A549 (cell line): ENCODE data around the gene AHCTF1. TPM values are rescaled to one million over a fixed set of nuclear protein-coding genes. Genes with fewer than 3 reads are reported as not detected.

ENCODE experiments used
- ATAC-seq, 2 experiments: fragments of 200-7000 bp in 1 of 2; fragments of >200 bp in 1 of 2; cut with Nextera tagmentation in 1 of 2; cut with Tn5 transposase in 1 of 2; 3 replicates each; pipeline versions ENCODE4 v1.8.0 to v1.9.1; 2018 to 2020; ENCODE audit warnings: mild to moderate bottlenecking in 1 of 2, moderate library complexity in 1 of 2
- CTCF ChIA-PET: fragments of 300-600 bp; sonication (Branson Sonifier 250); formaldehyde crosslinking; extraction: SDS; loops from one replicate; lab custom pipeline; 2021; ENCODE audit warnings: antibody characterized with exemption, inconsistent platforms; lab: Yijun Ruan, JAX
- POLR2A ChIA-PET: fragments of 350-600 bp; formaldehyde crosslinking; extraction: SDS; loops from one replicate; lab custom pipeline; 2021; ENCODE audit warnings: antibody characterized with exemption, inconsistent platforms; lab: Yijun Ruan, JAX
- DNase-seq, 2 experiments: peaks; one replicate each; pipeline versions ENCODE4 v3.0.0 to v3.0.0-alpha.2; 2011 to 2016; ENCODE audit warnings: low read depth in 1 of 2, low spot score in 1 of 2
- FAIRE-seq: peaks from 2 replicates; lab custom pipeline; 2011; peaks lifted over from hg19 to GRCh38; lab: Jason Lieb, UNC
- H3K27ac ChIP-seq, 2 experiments: fragments of >200 bp; sonication (Bioruptor Twin); formaldehyde crosslinking; 3 replicates each; pipeline ENCODE4 v1.5.1; 2016 to 2017
- H3K4me1 ChIP-seq: fragments of >200 bp; sonication (Bioruptor Twin); formaldehyde crosslinking; 3 replicates; pipeline ENCODE4 v1.6.1; 2016
- H3K4me2 ChIP-seq: fragments of >200 bp; sonication (Bioruptor Twin); formaldehyde crosslinking; 3 replicates; pipeline ENCODE4 v1.6.1; 2016
- H3K4me3 ChIP-seq: fragments of >200 bp; sonication (Bioruptor Twin); formaldehyde crosslinking; 3 replicates; pipeline ENCODE4 v1.5.1; 2016
- H3K9me3 ChIP-seq: fragments of >200 bp; sonication (Bioruptor Twin); formaldehyde crosslinking; 3 replicates; pipeline ENCODE4 v1.6.1; 2016
- CHD2 ChIP-seq: fragments of 150-350 bp; IDR thresholded peaks from 2 replicates; pipeline ENCODE4 v1.6.1; 2014; ENCODE audit warnings: low read length; ENCODE audit not compliant: partially characterized antibody
- CHD4 ChIP-seq: fragments of 200-600 bp; sonication (generic); IDR thresholded peaks from 2 replicates; pipeline ENCODE4 v1.6.1; 2016; ENCODE audit warnings: antibody characterized with exemption, mild to moderate bottlenecking, borderline replicate concordance
- CTCF ChIP-seq: fragments of >200 bp; sonication (Bioruptor Twin); formaldehyde crosslinking; IDR thresholded peaks from 3 replicates; pipeline ENCODE4 v1.5.1; 2016
- EHF ChIP-seq: fragments of 250-450 bp; sonication (Bioruptor Pico); IDR thresholded peaks from 2 replicates; pipeline ENCODE4 v1.5.0; 2020; ENCODE audit warnings: mild to moderate bottlenecking
- HDAC2 ChIP-seq: fragments of 200-600 bp; sonication (generic); IDR thresholded peaks from 2 replicates; pipeline ENCODE4 v1.6.1; 2016
- HOXB5 ChIP-seq: fragments of 250-450 bp; sonication (Bioruptor Pico); IDR thresholded peaks from 2 replicates; pipeline ENCODE4 v1.5.0; 2020; ENCODE audit warnings: mild to moderate bottlenecking, moderate library complexity
- JUN ChIP-seq, 2 experiments: fragments of >200 bp; sonication (Bioruptor Twin); formaldehyde crosslinking; IDR thresholded peaks; 2 replicates in 1 of 2; 3 replicates in 1 of 2; pipeline ENCODE4 v1.6.1; 2016 to 2017
- KDM1A ChIP-seq: fragments of 200-600 bp; sonication (generic); IDR thresholded peaks from 2 replicates; pipeline ENCODE4 v1.6.1; 2016; ENCODE audit warnings: low read depth, mild to moderate bottlenecking
- NPAS2 ChIP-seq: fragments of 250-450 bp; sonication (Bioruptor Pico); IDR thresholded peaks from 2 replicates; pipeline ENCODE4 v1.8.0; 2022; ENCODE audit warnings: mild to moderate bottlenecking, moderate library complexity, borderline replicate concordance
- PHF8 ChIP-seq: fragments of 200-600 bp; sonication (generic); IDR thresholded peaks from 2 replicates; pipeline ENCODE4 v1.6.1; 2016; ENCODE audit warnings: low read depth, mild to moderate bottlenecking, antibody characterized with exemption, moderate library complexity, borderline replicate concordance
- POLR2A ChIP-seq: IDR thresholded peaks from 2 replicates; pipeline ENCODE4 v1.6.1; 2012; ENCODE audit warnings: mild to moderate bottlenecking, low read length
- RAD21 ChIP-seq, 2 experiments: fragments of >200 bp in 1 of 2; sonication (Bioruptor Twin) in 1 of 2; formaldehyde crosslinking in 1 of 2; IDR thresholded peaks in 1 of 2; conservative IDR thresholded peaks in 1 of 2; 2 replicates in 1 of 2; 3 replicates in 1 of 2; pipeline ENCODE4 v1.6.1; 2012 to 2018; ENCODE audit warnings: inconsistent platforms in 1 of 2
- RCOR1 ChIP-seq: fragments of 150-350 bp; IDR thresholded peaks from 2 replicates; pipeline ENCODE4 v1.6.1; 2014; ENCODE audit warnings: antibody characterized with exemption, low read length, low read depth
- SMC3 ChIP-seq: fragments of >200 bp; sonication (Bioruptor Twin); formaldehyde crosslinking; IDR thresholded peaks from 3 replicates; pipeline ENCODE4 v1.6.1; 2018; ENCODE audit warnings: inconsistent platforms
- ZFP36 ChIP-seq: fragments of 450-650 bp; IDR thresholded peaks from 2 replicates; pipeline ENCODE4 v1.6.1; 2014; ENCODE audit warnings: borderline replicate concordance; ENCODE audit not compliant: partially characterized antibody
- ZNF302 ChIP-seq: fragments of 250-450 bp; sonication (Bioruptor Pico); IDR thresholded peaks from 2 replicates; pipeline ENCODE4 v1.9.0; 2021; ENCODE audit warnings: inconsistent platforms, mild to moderate bottlenecking, moderate library complexity
- WGBS: methylation state at CpG from one replicate; pipeline ENCODE4 v1.1.6; 2017; ENCODE audit errors: missing lambda C conversion rate; 5-methylcytosine and 5-hydroxymethylcytosine counted together
- polyA plus RNA-seq, 4 experiments: library from polyadenylated mRNA; depleted of rRNA in 3 of 4; stranded (reverse); fragments of >200 nt; fragmentation: RNase III in 1 of 4; extraction: RNeasy Plus Mini Kit Qiagen cat#74134 plus additional on column Dnase treatment in 1 of 4; gene quantifications; 2 replicates in 3 of 4; 3 replicates in 1 of 4; pipeline ENCODE4 v1.2.3, GENCODE V29; 2011 to 2017
- TF ChIP-seq, protein P1 (sequence below): fragments of 200-600 bp; sonication (generic); IDR thresholded peaks from 2 replicates; pipeline ENCODE4 v1.6.1; 2016; ENCODE audit warnings: antibody characterized with exemption, mild to moderate bottlenecking, moderate library complexity
- TF ChIP-seq, protein P2 (sequence below): IDR thresholded peaks from 2 replicates; pipeline ENCODE4 v1.6.1; 2012; ENCODE audit warnings: low read depth, borderline replicate concordance
- TF ChIP-seq, protein P3 (sequence below): fragments of >200 bp; sonication (Bioruptor Twin); formaldehyde crosslinking; IDR thresholded peaks from 3 replicates; pipeline ENCODE4 v1.6.1; 2016

The AHCTF1 gene
- polyA plus RNA-seq, 2 of the 4 experiments (the other 2 are of a cell fraction) = 27.0 to 44.7 TPM

DNA sequence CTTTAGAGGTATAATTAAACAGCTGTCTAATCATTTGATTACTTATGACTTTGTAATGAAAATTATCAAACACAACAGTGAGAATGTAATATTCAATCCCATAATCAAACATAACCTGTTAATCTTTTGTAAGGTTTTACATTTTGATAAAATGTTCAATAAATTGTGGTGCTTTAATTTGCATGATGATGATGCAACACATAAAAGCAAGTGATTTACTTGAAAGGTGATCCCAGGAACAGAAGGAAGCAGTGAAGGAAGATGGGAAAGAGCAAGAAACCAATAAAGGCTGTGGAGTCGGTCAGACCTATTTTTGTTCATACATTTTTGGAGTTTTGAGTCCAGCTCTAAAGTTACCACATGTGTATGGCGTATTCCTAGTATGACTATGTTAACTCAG lies 46.5 kb upstream of the AHCTF1 start (continued):
- TF ChIP-seq, protein P1, sequence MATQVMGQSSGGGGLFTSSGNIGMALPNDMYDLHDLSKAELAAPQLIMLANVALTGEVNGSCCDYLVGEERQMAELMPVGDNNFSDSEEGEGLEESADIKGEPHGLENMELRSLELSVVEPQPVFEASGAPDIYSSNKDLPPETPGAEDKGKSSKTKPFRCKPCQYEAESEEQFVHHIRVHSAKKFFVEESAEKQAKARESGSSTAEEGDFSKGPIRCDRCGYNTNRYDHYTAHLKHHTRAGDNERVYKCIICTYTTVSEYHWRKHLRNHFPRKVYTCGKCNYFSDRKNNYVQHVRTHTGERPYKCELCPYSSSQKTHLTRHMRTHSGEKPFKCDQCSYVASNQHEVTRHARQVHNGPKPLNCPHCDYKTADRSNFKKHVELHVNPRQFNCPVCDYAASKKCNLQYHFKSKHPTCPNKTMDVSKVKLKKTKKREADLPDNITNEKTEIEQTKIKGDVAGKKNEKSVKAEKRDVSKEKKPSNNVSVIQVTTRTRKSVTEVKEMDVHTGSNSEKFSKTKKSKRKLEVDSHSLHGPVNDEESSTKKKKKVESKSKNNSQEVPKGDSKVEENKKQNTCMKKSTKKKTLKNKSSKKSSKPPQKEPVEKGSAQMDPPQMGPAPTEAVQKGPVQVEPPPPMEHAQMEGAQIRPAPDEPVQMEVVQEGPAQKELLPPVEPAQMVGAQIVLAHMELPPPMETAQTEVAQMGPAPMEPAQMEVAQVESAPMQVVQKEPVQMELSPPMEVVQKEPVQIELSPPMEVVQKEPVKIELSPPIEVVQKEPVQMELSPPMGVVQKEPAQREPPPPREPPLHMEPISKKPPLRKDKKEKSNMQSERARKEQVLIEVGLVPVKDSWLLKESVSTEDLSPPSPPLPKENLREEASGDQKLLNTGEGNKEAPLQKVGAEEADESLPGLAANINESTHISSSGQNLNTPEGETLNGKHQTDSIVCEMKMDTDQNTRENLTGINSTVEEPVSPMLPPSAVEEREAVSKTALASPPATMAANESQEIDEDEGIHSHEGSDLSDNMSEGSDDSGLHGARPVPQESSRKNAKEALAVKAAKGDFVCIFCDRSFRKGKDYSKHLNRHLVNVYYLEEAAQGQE = no peak

- no peak for ATAC-seq
- ChIA-PET POLR2A (no interaction called here), CTCF (interaction anchor here (0.6 to 1.9 kb wide), 4 partner anchors 12 to 64 kb away, joined by 3 to 9 read pairs (median 5); no protein-coding TSS in a partner anchor)
- H3K4me2 ChIP-seq = no peak overlapping the region
- peaks cover 36% of the 10 kb centered on the region; the same call in 2 of the 3 replicates for H3K9me3 ChIP-seq
- TF ChIP-seq ZFP36 = no peak
- no peaks in the 10 kb centered on the region for H3K4me1 ChIP-seq
- 67% methylated on average over 7 of the region's 7 CpGs for WGBS
- no peak overlapping the region for H3K27ac ChIP-seq
- DNase-seq = no peak
- no peak for FAIRE-seq
- no peak overlapping the region for H3K4me3 ChIP-seq
Measured at GRCh38 chr1:246971969-246972368, 40.2 kb upstream of the AHCTF1 start.

- H3K9me3 ChIP-seq = peaks cover 36% of the 10 kb centered on the region
- ChIA-PET CTCF (interaction anchor here (0.6 to 1.9 kb wide), 5 partner anchors 10 to 63 kb away, joined by 3 to 9 read pairs (median 4); no protein-coding TSS in a partner anchor), POLR2A (no interaction called here)
- H3K4me3 ChIP-seq = no peak overlapping the region; the same call in 2 of the 3 replicates
- no peak overlapping the region for H3K27ac ChIP-seq
- TF ChIP-seq NPAS2 (CRISPR knock-in tag) (no peak), RAD21 (conservative IDR thresholded peaks at IDR 0.05 in 1 of 2, IDR thresholded peaks at IDR 0.05 in 1 of 2) (peak; percentile 59 to 76), KDM1A (no peak), CHD2 (no peak), SMC3 (0 out of 3 replicates have a peak, but pooled peaks have one; percentile 28), PHF8 (no peak), CTCF (peak; percentile 54)
- TF ChIP-seq, protein P2, sequence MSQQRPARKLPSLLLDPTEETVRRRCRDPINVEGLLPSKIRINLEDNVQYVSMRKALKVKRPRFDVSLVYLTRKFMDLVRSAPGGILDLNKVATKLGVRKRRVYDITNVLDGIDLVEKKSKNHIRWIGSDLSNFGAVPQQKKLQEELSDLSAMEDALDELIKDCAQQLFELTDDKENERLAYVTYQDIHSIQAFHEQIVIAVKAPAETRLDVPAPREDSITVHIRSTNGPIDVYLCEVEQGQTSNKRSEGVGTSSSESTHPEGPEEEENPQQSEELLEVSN = no peak
- TF ChIP-seq, all 56 proteins: peak for 3
- Histone ChIP-seq H3K4me2 (peak overlapping the region; percentile 43; the same call in 2 of the 3 replicates), H3K4me1 (no peaks in the 10 kb centered on the region)
- FAIRE-seq (no peak), DNase-seq (peak in 1 of 2 experiments; percentile 60), ATAC-seq (peak in 1 of 2 experiments; percentile 62; a peak in 2 of 6 replicates)
- 63% methylated on average over 12 of the region's 12 CpGs for WGBS
Measured at GRCh38 chr1:246971090-246971721, 39.5 kb upstream of the AHCTF1 start.

GRCh38 chr1:246969621-246970020 lies 37.9 kb upstream of the AHCTF1 start:
- no peak overlapping the region for H3K27ac ChIP-seq
- H3K4me2 ChIP-seq = no peak overlapping the region
- no peaks in the 10 kb centered on the region for H3K4me1 ChIP-seq
- no peak for ATAC-seq
- DNase-seq = no peak
- POLR2A ChIA-PET = no interaction called here
- H3K4me3 ChIP-seq = no peak overlapping the region
- FAIRE-seq = no peak
- CTCF ChIA-PET = no interaction called here
- peaks cover 42% of the 10 kb centered on the region for H3K9me3 ChIP-seq
- WGBS = 49% methylated on average over 3 of the region's 3 CpGs
- TF ChIP-seq ZNF302 (no peak), EHF (CRISPR knock-in tag) (no peak), PHF8 (no peak), CHD4 (no peak), SMC3 (no peak), RCOR1 (no peak), HOXB5 (CRISPR knock-in tag) (no peak), HDAC2 (no peak), JUN (IDR thresholded peaks at IDR 0.05) (no peak), KDM1A (no peak), POLR2A (no peak)
- TF ChIP-seq, protein P3, sequence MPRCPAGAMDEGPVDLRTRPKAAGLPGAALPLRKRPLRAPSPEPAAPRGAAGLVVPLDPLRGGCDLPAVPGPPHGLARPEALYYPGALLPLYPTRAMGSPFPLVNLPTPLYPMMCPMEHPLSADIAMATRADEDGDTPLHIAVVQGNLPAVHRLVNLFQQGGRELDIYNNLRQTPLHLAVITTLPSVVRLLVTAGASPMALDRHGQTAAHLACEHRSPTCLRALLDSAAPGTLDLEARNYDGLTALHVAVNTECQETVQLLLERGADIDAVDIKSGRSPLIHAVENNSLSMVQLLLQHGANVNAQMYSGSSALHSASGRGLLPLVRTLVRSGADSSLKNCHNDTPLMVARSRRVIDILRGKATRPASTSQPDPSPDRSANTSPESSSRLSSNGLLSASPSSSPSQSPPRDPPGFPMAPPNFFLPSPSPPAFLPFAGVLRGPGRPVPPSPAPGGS = no peak
- TF ChIP-seq, protein P2 = no peak
